ENCODE data around the gene RAVER1. TPM values are rescaled to one million over a fixed set of nuclear protein-coding genes. Genes with fewer than 3 reads are reported as not detected.

The RAVER1 gene
- total RNA-seq, 1 donor from 2014 or later, result 25.4 TPM

DNA sequence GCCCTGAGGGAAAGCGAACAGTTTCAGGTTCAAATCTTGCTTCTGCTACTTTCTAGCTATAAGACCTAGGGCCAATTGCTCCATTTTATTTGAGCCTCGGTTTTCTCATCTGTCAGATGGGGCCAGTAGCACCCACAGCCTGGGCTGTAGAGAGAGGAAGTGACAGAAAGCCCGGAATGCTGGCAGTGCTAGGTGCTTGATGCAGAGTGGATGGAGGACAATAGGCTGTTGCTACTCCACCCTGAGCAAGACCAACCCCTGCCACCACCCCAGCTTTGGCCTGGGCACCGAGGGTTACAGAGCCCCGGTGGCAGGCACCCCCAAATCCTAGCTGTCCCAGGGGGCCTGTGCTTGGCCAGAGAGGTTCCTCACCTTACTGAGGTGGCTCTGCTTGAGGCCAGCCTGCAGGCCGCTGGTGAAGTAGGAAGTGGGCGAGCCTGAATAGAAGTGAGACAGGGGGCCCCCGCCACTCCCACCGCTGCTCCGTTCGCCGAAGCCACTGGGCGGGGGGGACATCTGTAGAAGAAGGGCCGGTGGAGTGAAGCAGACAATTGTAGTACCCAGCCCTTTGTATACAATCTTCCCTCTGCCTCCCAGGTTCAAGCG, 15.4 kb downstream of the RAVER1 start:
- TF ChIP-seq, protein P1, sequence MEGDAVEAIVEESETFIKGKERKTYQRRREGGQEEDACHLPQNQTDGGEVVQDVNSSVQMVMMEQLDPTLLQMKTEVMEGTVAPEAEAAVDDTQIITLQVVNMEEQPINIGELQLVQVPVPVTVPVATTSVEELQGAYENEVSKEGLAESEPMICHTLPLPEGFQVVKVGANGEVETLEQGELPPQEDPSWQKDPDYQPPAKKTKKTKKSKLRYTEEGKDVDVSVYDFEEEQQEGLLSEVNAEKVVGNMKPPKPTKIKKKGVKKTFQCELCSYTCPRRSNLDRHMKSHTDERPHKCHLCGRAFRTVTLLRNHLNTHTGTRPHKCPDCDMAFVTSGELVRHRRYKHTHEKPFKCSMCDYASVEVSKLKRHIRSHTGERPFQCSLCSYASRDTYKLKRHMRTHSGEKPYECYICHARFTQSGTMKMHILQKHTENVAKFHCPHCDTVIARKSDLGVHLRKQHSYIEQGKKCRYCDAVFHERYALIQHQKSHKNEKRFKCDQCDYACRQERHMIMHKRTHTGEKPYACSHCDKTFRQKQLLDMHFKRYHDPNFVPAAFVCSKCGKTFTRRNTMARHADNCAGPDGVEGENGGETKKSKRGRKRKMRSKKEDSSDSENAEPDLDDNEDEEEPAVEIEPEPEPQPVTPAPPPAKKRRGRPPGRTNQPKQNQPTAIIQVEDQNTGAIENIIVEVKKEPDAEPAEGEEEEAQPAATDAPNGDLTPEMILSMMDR (IDR thresholded peaks at IDR 0.05), result no peak
- peaks cover 8% of the 10 kb centered on the region for H3K4me1 ChIP-seq
- ATAC-seq (no peak), DNase-seq (no peak)
- H3K36me3 ChIP-seq, result peaks cover 54% of the 10 kb centered on the region
- no peaks in the 10 kb centered on the region for H3K9me3 ChIP-seq
- no peak overlapping the region for H3K4me3 ChIP-seq
- no peak overlapping the region for H3K27ac ChIP-seq
- no peaks in the 10 kb centered on the region for H3K27me3 ChIP-seq
- intact Hi-C loops (cut with DNase I), result no loop called here

DNA sequence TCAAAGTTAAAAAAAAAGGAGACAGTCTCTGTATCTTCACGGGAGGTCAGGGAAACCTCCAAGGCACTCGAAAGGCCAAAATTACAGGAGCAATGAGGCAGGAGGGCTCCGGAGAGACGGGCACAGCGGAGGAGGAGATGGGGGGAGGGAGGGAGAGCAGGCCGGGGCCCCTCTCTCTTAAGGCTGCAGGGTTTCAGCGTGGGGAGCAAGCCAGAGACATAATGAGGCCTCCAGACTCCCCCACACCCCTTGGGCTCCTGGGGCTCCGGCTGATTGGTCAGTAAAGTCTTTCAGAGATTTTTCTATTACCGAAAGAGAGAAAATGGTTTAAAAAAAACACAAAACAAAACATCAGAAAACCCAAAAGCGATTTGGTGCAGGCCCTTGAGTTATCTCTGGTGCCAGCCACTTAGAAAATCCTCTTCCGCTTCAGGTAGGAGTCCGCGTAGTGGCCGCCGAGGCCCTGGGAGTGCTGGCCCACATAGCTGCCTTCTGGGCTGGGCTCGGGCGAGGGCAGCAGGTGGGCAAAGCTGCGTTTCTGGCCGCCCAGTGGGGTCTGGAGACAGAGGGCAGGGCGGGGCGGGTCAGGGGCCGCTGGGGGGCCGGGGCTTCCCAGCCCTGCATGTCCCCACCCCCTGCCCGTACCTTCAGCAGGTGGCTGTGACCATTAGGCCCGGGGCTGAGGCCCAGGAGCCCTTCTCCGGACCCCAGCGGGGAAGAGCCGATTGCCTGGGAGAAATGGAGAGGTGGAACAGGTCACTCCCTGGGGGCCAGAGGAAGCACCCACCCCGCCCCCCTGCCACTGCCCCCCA, 16.1 kb downstream of the RAVER1 start:
- TF ChIP-seq, protein P1 (IDR thresholded peaks at IDR 0.05), result no peak
- no peak for ATAC-seq
- no peak overlapping the region for H3K4me3 ChIP-seq
- intact Hi-C loops (cut with DNase I), result no loop called here
- H3K9me3 ChIP-seq, result no peaks in the 10 kb centered on the region
- peaks cover 8% of the 10 kb centered on the region for H3K4me1 ChIP-seq
- H3K27me3 ChIP-seq, result no peaks in the 10 kb centered on the region
- H3K36me3 ChIP-seq, result peaks cover 47% of the 10 kb centered on the region
- no peak overlapping the region for H3K27ac ChIP-seq
- no peak for DNase-seq

DNA sequence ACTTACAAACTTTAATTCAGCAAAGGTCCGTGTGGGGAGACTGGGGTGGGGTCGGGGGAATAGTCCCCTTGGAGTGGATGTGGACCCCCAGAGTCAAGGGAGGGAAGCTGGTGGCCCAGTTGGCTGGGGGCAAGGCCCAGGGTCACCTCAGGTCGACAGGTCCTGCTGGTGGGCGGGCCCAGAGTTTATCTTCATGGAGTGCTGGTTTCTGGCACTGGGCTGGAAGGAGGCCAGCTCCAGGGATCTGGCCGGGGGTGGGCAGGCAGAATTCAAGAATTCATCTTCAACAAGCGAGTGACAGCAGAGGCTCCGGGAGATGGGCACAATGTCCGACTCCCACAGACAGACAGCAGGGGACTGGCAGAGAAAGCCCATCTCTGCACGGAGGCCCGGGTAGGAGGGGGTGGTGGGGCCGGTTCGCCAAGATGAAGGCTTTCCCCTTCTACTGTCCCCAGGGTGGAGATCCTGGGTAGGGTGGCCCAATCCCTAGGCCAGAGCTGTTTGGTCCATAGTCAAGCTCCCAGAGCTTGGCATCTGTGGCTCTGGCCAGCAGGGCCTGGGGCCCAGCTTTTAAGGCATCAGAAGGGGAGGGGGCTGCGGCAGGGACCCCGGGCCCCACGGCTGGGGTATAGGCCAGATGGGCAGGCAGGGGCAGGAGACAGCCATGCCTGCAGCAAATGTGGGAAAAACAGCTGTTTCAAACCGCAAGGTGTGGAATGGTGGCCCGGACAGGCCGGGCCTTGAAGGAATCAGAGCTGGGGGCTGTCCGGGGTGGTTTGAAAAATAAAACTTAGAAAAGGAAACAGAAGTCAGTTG, 16.9 kb downstream of the RAVER1 start:
- TF ChIP-seq, protein P1 (IDR thresholded peaks at IDR 0.05), result no peak
- peak overlapping the region; percentile 87 for H3K4me3 ChIP-seq
- intact Hi-C loops (cut with DNase I), result no loop called here
- H3K27ac ChIP-seq, result peak overlapping the region; percentile 58
- H3K4me1 ChIP-seq, result peaks cover 8% of the 10 kb centered on the region
- H3K27me3 ChIP-seq, result no peaks in the 10 kb centered on the region
- DNase-seq (no peak), ATAC-seq (no peak)
- peaks cover 39% of the 10 kb centered on the region for H3K36me3 ChIP-seq
- H3K9me3 ChIP-seq, result no peaks in the 10 kb centered on the region

DNA sequence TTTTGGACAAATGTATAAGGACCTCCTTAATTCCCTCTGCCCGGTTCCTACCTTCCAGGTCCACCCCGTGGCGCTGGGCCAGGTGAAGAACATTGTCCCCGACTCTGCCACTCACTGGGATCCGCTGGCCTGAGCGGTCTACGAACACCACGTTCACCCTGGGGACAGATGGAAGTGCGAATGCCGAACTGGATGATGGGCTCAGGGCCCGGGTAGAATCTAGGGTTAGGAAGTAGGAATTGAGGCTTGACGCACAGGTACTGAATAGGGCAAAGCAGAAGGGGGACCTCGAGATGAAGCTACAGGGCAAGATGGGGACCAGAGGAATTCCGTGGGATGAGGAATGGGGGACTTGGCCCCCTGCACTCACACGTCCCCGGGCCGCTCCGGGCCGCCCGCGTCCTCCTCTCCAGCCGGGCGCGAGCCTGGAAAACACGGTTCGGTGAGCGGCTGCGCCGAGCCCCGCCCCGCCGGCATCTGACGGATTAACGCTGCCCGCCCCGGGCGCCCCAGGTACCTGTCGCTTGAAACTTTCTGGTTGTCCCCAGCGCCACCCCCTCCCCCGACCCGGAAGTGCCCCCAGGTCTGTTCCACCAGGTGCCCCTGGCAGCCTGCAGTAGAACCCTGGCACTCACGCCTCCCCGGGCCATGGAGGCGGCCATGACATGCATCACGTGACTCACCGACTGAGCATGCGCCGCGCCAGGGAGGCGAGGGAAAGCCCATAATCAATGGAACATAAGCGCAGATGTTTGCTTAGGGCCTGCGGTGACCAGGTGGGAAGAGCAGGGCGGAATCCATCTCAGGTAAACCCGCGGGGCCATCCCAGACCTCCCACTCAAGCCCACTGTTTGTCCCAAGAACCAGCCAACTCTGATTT, 17.8 kb downstream of the RAVER1 start, which contains the start of gene FDX2:
Gene FDX2, minus strand, starts transcription at position 681 of the 880 bp plus-strand sequence. Its CDS starts 19 bp downstream, at position 662.
- peak within 1 kb of the TSS; percentile 87 for H3K4me3 ChIP-seq
- peaks cover 8% of the 10 kb centered on the region for H3K4me1 ChIP-seq
- DNase-seq (peak; percentile 95), ATAC-seq (peak; percentile 91)
- no peaks in the 10 kb centered on the region for H3K27me3 ChIP-seq
- H3K36me3 ChIP-seq, result peaks cover 30% of the 10 kb centered on the region
- no peaks in the 10 kb centered on the region for H3K9me3 ChIP-seq
- TF ChIP-seq, protein P1 (IDR thresholded peaks at IDR 0.05), result no peak
- intact Hi-C loops (cut with DNase I), result no loop called here
- peak within 1 kb of the TSS; percentile 58 for H3K27ac ChIP-seq

DNA sequence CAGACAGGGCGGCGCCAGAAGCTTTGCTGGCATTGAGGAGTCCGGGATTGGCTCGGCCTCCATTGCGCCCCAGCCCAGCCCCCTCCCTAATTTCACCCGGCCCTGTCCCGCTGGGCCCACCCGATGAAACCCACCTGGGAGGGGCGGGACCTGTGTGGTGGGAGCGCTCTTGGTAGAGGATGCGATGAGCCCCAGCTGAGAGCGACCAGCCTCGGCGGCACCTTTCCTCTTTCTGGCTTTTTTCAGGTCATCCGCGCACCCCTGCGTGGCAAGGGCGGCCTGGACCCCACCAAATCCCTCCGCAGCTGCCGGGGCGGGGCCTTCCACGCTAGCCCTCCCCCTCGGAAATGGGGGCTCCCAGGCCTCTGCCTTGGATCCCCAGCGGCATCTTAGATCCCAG, 23.9 kb downstream of the RAVER1 start, which contains the start of gene ZGLP1:
Gene ZGLP1, minus strand, starts transcription at position 393 of the 400 bp plus-strand sequence.
- H3K27ac ChIP-seq, result no peak within 1 kb of the TSS
- DNase-seq (no peak), ATAC-seq (no peak)
- TF ChIP-seq, protein P1 (IDR thresholded peaks at IDR 0.05), result no peak
- intact Hi-C loops (cut with DNase I), result no loop called here
- no peaks in the 10 kb centered on the region for H3K4me1 ChIP-seq
- H3K4me3 ChIP-seq, result no peak within 1 kb of the TSS
- H3K9me3 ChIP-seq, result no peaks in the 10 kb centered on the region
- H3K36me3 ChIP-seq, result no peaks in the 10 kb centered on the region
- H3K27me3 ChIP-seq, result no peaks in the 10 kb centered on the region

Data from upper lobe of right lung (tissue), 1 donor.